Lung (tissue), 12 donors: ENCODE measurements around the gene ARAP1. TPM values are rescaled to one million over a fixed set of nuclear protein-coding genes. Genes with fewer than 3 reads are reported as not detected.

Source experiments
- ATAC-seq: fragments of 200-7000 bp; cut with Tn5 transposase; one replicate; pipeline ENCODE4 v1.9.1; 2020; ENCODE audit warnings: moderate number of reproducible peaks; ENCODE audit not compliant: insufficient read depth, low FRiP score
- DNase-seq, 3 donors: peaks; one replicate each; pipeline ENCODE4 v3.0.0-alpha.2; 2013 to 2017
- H3K27ac ChIP-seq, 2 donors: one replicate each; pipeline ENCODE4 v1.5.1; 2013; ENCODE audit warnings: mild to moderate bottlenecking in 2 of 2, moderate library complexity in 2 of 2, control low read depth in 1 of 2, inconsistent platforms in 1 of 2, low read depth in 1 of 2, low read length in 1 of 2
- H3K27me3 ChIP-seq, 3 donors: one replicate each; pipeline ENCODE4 v1.5.1; 2013; ENCODE audit warnings: low read length in 2 of 3; ENCODE audit not compliant: control insufficient read depth in 3 of 3, insufficient read depth in 3 of 3
- H3K36me3 ChIP-seq, 4 donors: one replicate each; pipeline ENCODE4 v1.5.1; 2013; ENCODE audit warnings: low read length in 4 of 4, mild to moderate bottlenecking in 1 of 4, moderate library complexity in 1 of 4; ENCODE audit not compliant: control insufficient read depth in 4 of 4, insufficient read depth in 4 of 4
- H3K4me1 ChIP-seq, 5 donors: one replicate each; pipeline ENCODE4 v1.5.1; 2013; ENCODE audit warnings: low read length in 5 of 5, mild to moderate bottlenecking in 2 of 5, moderate library complexity in 1 of 5; ENCODE audit not compliant: control insufficient read depth in 5 of 5, insufficient read depth in 5 of 5
- H3K4me3 ChIP-seq: one replicate; pipeline ENCODE4 v1.5.1; 2013; ENCODE audit warnings: mild to moderate bottlenecking, control low read depth, moderate library complexity
- H3K9ac ChIP-seq, 2 donors: one replicate each; pipeline ENCODE4 v1.5.1; 2013; ENCODE audit warnings: low read length in 2 of 2, control low read depth in 1 of 2; ENCODE audit not compliant: insufficient read depth in 1 of 2
- H3K9me3 ChIP-seq, 4 donors: one replicate each; pipeline ENCODE4 v1.5.1; 2013; ENCODE audit warnings: low read length in 3 of 4, mild to moderate bottlenecking in 1 of 4, moderate library complexity in 1 of 4; ENCODE audit not compliant: control insufficient read depth in 4 of 4, insufficient read depth in 3 of 4
- WGBS, 2 donors: extraction: QIAGEN DNeasy Blood & Tissue Kit; methylation state at CpG; one replicate each; pipeline ENCODE4 v1.1.7; 2013; 5-methylcytosine and 5-hydroxymethylcytosine counted together
- polyA plus RNA-seq, 2 donors: library from polyadenylated mRNA; stranded (reverse); fragments of 200-250 nt; gene quantifications; one replicate each; pipeline ENCODE4 v1.2.1, GENCODE V29; 2013
- total RNA-seq, 2 donors: library from RNA; depleted of rRNA in 1 of 2; stranded (reverse); fragments of >200 nt in 1 of 2; gene quantifications; one replicate each; pipeline ENCODE4 v1.2.1, GENCODE V29; 2014 to 2021
- TF ChIP-seq, protein P1 (sequence below): IDR thresholded peaks from 2 replicates; pipeline ENCODE4 v1.5.1; 2012; ENCODE audit warnings: mild to moderate bottlenecking; ENCODE audit errors: control extremely low read depth, extremely low read depth
- donor health status: control.
- donor health status: control.
- donor health status: Bipolar disorder and iron deficiency.
- donor health status: healthy.
- donor health status: DM: yes; HTN: yes; CAD: no.

The ARAP1 gene
- total and polyA plus RNA-seq, 4 donors = 134 to 218 (median 173) TPM

DNA sequence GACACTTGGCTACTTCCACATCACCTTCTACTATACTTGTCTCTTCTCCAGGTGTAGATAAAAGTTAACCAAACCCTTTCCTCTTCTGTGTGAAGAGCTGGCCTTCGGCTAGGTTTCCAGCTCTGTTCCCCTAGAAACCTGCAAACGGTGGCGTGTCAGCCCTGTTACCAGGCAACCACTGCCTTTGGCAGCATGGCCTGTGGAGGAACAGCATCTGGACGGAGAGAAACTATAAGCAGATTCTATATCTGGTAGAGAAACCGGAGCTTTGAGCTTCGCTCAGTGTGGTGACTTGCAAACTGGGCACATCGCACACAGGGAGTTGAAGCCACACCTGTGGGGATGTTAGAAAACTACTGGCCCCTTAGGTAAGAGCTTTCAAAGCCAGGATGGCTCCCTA is 35.9 kb downstream of the ARAP1 start:
- Histone ChIP-seq H3K4me3 (no peak overlapping the region), H3K9me3 (no peaks in the 10 kb centered on the region), H3K27me3 (no peaks in the 10 kb centered on the region), H3K36me3 (peaks cover 0 to 31% (median 9%) of the 10 kb centered on the region in 4 donors), H3K9ac (no peak overlapping the region), H3K4me1 (peaks cover 13 to 50% (median 29%) of the 10 kb centered on the region in 5 donors), H3K27ac (peak overlapping the region in 1 of 2 donors; percentile 14)
- TF ChIP-seq, protein P1, sequence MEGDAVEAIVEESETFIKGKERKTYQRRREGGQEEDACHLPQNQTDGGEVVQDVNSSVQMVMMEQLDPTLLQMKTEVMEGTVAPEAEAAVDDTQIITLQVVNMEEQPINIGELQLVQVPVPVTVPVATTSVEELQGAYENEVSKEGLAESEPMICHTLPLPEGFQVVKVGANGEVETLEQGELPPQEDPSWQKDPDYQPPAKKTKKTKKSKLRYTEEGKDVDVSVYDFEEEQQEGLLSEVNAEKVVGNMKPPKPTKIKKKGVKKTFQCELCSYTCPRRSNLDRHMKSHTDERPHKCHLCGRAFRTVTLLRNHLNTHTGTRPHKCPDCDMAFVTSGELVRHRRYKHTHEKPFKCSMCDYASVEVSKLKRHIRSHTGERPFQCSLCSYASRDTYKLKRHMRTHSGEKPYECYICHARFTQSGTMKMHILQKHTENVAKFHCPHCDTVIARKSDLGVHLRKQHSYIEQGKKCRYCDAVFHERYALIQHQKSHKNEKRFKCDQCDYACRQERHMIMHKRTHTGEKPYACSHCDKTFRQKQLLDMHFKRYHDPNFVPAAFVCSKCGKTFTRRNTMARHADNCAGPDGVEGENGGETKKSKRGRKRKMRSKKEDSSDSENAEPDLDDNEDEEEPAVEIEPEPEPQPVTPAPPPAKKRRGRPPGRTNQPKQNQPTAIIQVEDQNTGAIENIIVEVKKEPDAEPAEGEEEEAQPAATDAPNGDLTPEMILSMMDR = no peak
- no peak for ATAC-seq
- DNase-seq = peak; percentile 59 to 64 (median 60)
- WGBS, 2 donors = 73 to 80% methylated on average over 7 of the region's 7 CpGs

DNA sequence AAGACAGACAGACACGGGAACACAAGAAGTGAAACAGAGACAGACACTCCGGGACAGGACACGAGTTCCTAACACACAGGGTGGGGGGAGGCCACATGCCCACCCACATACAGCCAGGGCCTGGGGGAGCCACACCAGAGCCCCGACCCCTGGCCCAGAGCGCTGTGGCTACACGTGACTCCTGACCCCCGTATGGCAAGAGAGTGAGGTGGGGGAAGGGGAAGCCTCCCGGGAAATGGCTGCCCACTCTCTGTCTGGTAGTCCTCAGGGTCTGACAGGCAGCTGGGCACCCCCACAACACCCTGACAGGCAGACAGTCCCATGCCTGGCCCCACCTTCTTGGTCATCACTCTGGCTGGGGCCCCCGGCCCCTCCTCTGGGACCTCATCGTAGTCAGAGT is 39.4 kb downstream of the ARAP1 start:
- Histone ChIP-seq H3K36me3 (peaks cover 0 to 60% (median 17%) of the 10 kb centered on the region in 4 donors), H3K27me3 (no peaks in the 10 kb centered on the region), H3K4me3 (no peak overlapping the region), H3K4me1 (peaks cover 0 to 26% (median 6%) of the 10 kb centered on the region in 5 donors), H3K9ac (peak overlapping the region in 1 of 2 donors; percentile 56), H3K9me3 (no peaks in the 10 kb centered on the region), H3K27ac (peak overlapping the region in 1 of 2 donors; percentile 71)
- ATAC-seq = no peak
- DNase-seq = peak in 1 of 3 donors; percentile 23
- 60 to 70% methylated on average over 10 of the region's 10 CpGs for WGBS, 2 donors
- TF ChIP-seq, protein P1 = no peak

DNA sequence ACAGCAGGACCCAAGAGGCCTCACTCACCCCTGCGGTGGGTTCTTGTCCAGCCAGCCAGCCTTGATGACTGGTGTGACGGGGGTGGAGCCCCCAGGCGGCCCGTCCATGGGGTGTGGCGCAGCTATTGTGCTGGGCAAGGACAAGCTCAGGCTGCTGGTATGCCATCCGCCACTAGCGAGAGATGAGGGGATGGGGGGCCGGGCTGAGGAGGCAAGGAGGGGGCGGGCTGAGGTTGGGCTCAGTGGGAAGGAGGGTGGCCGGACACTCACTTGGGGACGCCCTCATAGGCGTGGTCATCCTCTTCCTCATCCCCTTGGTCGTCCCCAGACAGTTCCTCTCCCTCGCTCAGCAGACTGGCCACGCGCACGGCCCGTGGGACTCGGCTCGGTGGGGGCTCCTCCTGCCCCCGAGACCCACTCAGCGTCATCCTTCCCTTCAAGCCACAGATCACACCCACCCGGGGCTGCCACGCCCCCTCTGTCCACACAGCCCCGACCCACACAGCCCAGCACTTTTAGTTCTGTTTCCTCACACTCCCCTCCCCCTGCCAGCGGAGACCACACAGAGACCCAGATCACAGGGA is 39.9 kb downstream of the ARAP1 start:
- Histone ChIP-seq H3K9ac (peak overlapping the region in 1 of 2 donors; percentile 56), H3K9me3 (no peaks in the 10 kb centered on the region), H3K4me1 (peaks cover 0 to 26% (median 6%) of the 10 kb centered on the region in 5 donors), H3K4me3 (no peak overlapping the region), H3K27me3 (no peaks in the 10 kb centered on the region), H3K36me3 (peaks cover 0 to 61% (median 23%) of the 10 kb centered on the region in 4 donors), H3K27ac (peak overlapping the region in 1 of 2 donors; percentile 71)
- DNase-seq (peak; percentile 74 to 82 (median 78)), ATAC-seq (peak; percentile 78)
- TF ChIP-seq, protein P1 = no peak
- 52 to 60% methylated on average over 26 of the region's 26 CpGs for WGBS, 2 donors
